HepG2 (cell line): Measurements from ENCODE around the gene PSMD1. TPM values are rescaled to one million over a fixed set of nuclear protein-coding genes. Genes with fewer than 3 reads are reported as not detected.

ENCODE experiments used
- ATAC-seq: fragments of 200-7000 bp; cut with Tn5 transposase; 3 replicates; pipeline ENCODE4 v1.9.1; 2020; ENCODE audit warnings: mild to moderate bottlenecking, moderate library complexity
- BruUV-seq: library from RNA; stranded (reverse); fragments of 400-500 nt; replicated peaks from 2 replicates; lab custom pipeline; 2021; lab: Mats Ljungman, UMichigan
- CTCF ChIA-PET: fragments of 300-600 bp; formaldehyde crosslinking; extraction: SDS; loops from one replicate; lab custom pipeline; 2021; ENCODE audit warnings: low total read pairs, inconsistent platforms, low intra/inter-chr PET ratio; lab: Yijun Ruan, JAX
- POLR2A ChIA-PET: fragments of 350-600 bp; sonication (Branson Sonifier 250); formaldehyde crosslinking; loops from one replicate; lab custom pipeline; 2020; ENCODE audit warnings: antibody characterized with exemption, inconsistent platforms; lab: Yijun Ruan, JAX
- DNase-seq: peaks from one replicate; pipeline ENCODE4 v3.0.0-alpha.2; 2015; ENCODE audit warnings: low spot score
- FAIRE-seq: peaks from 3 replicates; lab custom pipeline; 2011; peaks lifted over from hg19 to GRCh38; lab: Jason Lieb, UNC
- H2AFZ ChIP-seq: one replicate; pipeline ENCODE4 v1.6.1; 2011; ENCODE audit warnings: low read length, inconsistent platforms
- H3K27ac ChIP-seq: fragments of 300-600 bp; 3 replicates; pipeline ENCODE4 v1.8.0; 2011; ENCODE audit warnings: mixed run types, mild to moderate bottlenecking, mixed read lengths, low read length, inconsistent platforms; ENCODE audit not compliant: insufficient read depth; ENCODE audit errors: extremely low read length
- H3K27me3 ChIP-seq, 2 experiments: fragments of 200-600 bp in 1 of 2; 2 replicates in 1 of 2; 3 replicates in 1 of 2; pipeline versions ENCODE4 v1.6.0 to v1.8.0; 2011; ENCODE audit warnings: low read length in 2 of 2, mild to moderate bottlenecking in 2 of 2, moderate library complexity in 2 of 2, inconsistent platforms in 1 of 2; ENCODE audit not compliant: insufficient read depth in 2 of 2, control insufficient read depth in 1 of 2
- H3K36me3 ChIP-seq, 2 experiments: fragments of 200-600 bp in 1 of 2; replicated peaks in 1 of 2; 2 replicates in 1 of 2; 3 replicates in 1 of 2; pipeline versions ENCODE4 v1.5.1 to v1.8.0; 2011; ENCODE audit warnings: low read length in 2 of 2, inconsistent platforms in 1 of 2; ENCODE audit not compliant: insufficient read depth in 2 of 2, control insufficient read depth in 1 of 2
- H3K4me1 ChIP-seq: 2 replicates; pipeline ENCODE4 v1.5.1; 2012; ENCODE audit warnings: low read length, inconsistent platforms; ENCODE audit not compliant: insufficient read depth
- H3K4me2 ChIP-seq: 2 replicates; pipeline ENCODE4 v1.6.0; 2011; ENCODE audit warnings: low read depth, low read length, inconsistent platforms
- H3K4me3 ChIP-seq, 3 experiments: fragments of 200-600 bp in 1 of 3; sonication (generic), shearing (Covaris generic) in 1 of 3; replicated peaks in 1 of 3; 2 replicates each; pipeline ENCODE4 v1.5.1; 2011 to 2016; ENCODE audit warnings: low read length in 3 of 3, inconsistent platforms in 2 of 3, low read depth in 2 of 3, mild to moderate bottlenecking in 2 of 3, control low read depth in 1 of 3, mixed read lengths in 1 of 3; ENCODE audit not compliant: insufficient read depth in 1 of 3
- H3K79me2 ChIP-seq: one replicate; pipeline ENCODE4 v1.6.1; 2011; ENCODE audit warnings: low read length, inconsistent platforms; ENCODE audit not compliant: insufficient read depth
- H3K9ac ChIP-seq: 2 replicates; pipeline ENCODE4 v1.6.0; 2011; ENCODE audit warnings: mild to moderate bottlenecking, low read depth, low read length, inconsistent platforms; ENCODE audit not compliant: insufficient read depth
- H3K9me3 ChIP-seq: 2 replicates; pipeline ENCODE4 v1.5.1; 2012; ENCODE audit warnings: mild to moderate bottlenecking, low read length
- H4K20me1 ChIP-seq: 2 replicates; pipeline ENCODE4 v1.6.0; 2011; ENCODE audit warnings: inconsistent platforms, mild to moderate bottlenecking, low read length, moderate library complexity; ENCODE audit not compliant: insufficient read depth
- CHCHD3 ChIP-seq: sonication (generic); formaldehyde crosslinking; IDR thresholded peaks from 2 replicates; pipeline ENCODE4 v1.8.0; 2022; ENCODE audit warnings: mild to moderate bottlenecking, missing genetic modification reagents, moderate library complexity
- FOXK1 ChIP-seq: sonication (generic); formaldehyde crosslinking; IDR thresholded peaks from 2 replicates; pipeline ENCODE4 v1.4.0; 2020; ENCODE audit warnings: low read depth, missing genetic modification reagents, borderline replicate concordance
- FOXO4 ChIP-seq: sonication (generic); formaldehyde crosslinking; conservative IDR thresholded peaks from 2 replicates; pipeline ENCODE4 v1.8.1; 2023; ENCODE audit warnings: missing genetic modification reagents
- GLI4 ChIP-seq: sonication (generic); formaldehyde crosslinking; IDR thresholded peaks from 2 replicates; pipeline ENCODE4 v1.5.1; 2020; ENCODE audit warnings: missing genetic modification reagents, mild to moderate bottlenecking, moderate library complexity, borderline replicate concordance
- HDAC2 ChIP-seq: sonication (generic); formaldehyde crosslinking; IDR thresholded peaks from 2 replicates; pipeline ENCODE4 v1.4.0; 2020; ENCODE audit warnings: missing genetic modification reagents
- RAD51 ChIP-seq: fragments of 450-650 bp; IDR thresholded peaks from 2 replicates; pipeline ENCODE4 v1.6.1; 2016; ENCODE audit warnings: borderline replicate concordance
- SP4 ChIP-seq: sonication (generic); formaldehyde crosslinking; IDR thresholded peaks from 2 replicates; pipeline ENCODE4 v1.8.1; 2023; ENCODE audit warnings: mild to moderate bottlenecking, missing genetic modification reagents
- WIZ ChIP-seq: sonication (generic); formaldehyde crosslinking; IDR thresholded peaks from 2 replicates; pipeline ENCODE4 v1.5.1; 2020; ENCODE audit warnings: mild to moderate bottlenecking, missing genetic modification reagents
- ZNF788 ChIP-seq: sonication (generic); formaldehyde crosslinking; IDR thresholded peaks from 2 replicates; pipeline ENCODE4 v1.5.0; 2020; ENCODE audit warnings: mild to moderate bottlenecking, missing genetic modification reagents, borderline replicate concordance
- WGBS: methylation state at CpG from one replicate; pipeline ENCODE4 v1.1.6; 2017; ENCODE audit warnings: low lambda C conversion rate; 5-methylcytosine and 5-hydroxymethylcytosine counted together
- in situ Hi-C: cut with HindIII; loops from 2 replicates; pipeline ENCODE4 v1.10.0; 2017; ENCODE audit warnings: low pct_unique_long_range_greater_than_20kb; ENCODE audit not compliant: extremely low pct_ligation_motif_present
- intact Hi-C: fragments of 100-400 bp; cut with micrococcal nuclease; formaldehyde crosslinking; loops from one replicate; pipeline ENCODE4 v1.10.0; 2022; ENCODE audit not compliant: unreplicated experiment
- polyA plus RNA-seq, 8 experiments: library from polyadenylated mRNA; depleted of rRNA in 3 of 8; stranded (reverse) in 7 of 8; unstranded in 1 of 8; fragments of >200 nt; fragmentation: Illumina TruSeq in 4 of 8; extraction: Trizol in 4 of 8; gene quantifications; 2 replicates each; pipeline versions ENCODE4 v1.2.1 to v1.2.3, GENCODE V29; 2011 to 2016; ENCODE audit warnings: low read depth in 4 of 8, missing spikeins in 1 of 8, mixed read lengths in 1 of 8; ENCODE audit not compliant: insufficient read depth in 1 of 8
- total RNA-seq, 5 experiments: library from RNA; depleted of rRNA; stranded (reverse); fragments of >200 nt; fragmentation: Illumina TruSeq; extraction: Trizol; gene quantifications; 2 replicates each; pipeline ENCODE4 v1.2.3, GENCODE V29; 2016; ENCODE audit warnings: low read depth in 1 of 5
- TF ChIP-seq, protein P1 (sequence below): sonication (generic); formaldehyde crosslinking; IDR thresholded peaks from 2 replicates; pipeline ENCODE4 v1.4.0; 2020; ENCODE audit warnings: missing genetic modification reagents, mild to moderate bottlenecking, borderline replicate concordance

Gene PSMD1
- total and polyA plus RNA-seq, 2 of the 13 experiments (the other 11 are each of a cell fraction or from before 2014, with no cell fraction given) = 136 to 191 TPM

DNA sequence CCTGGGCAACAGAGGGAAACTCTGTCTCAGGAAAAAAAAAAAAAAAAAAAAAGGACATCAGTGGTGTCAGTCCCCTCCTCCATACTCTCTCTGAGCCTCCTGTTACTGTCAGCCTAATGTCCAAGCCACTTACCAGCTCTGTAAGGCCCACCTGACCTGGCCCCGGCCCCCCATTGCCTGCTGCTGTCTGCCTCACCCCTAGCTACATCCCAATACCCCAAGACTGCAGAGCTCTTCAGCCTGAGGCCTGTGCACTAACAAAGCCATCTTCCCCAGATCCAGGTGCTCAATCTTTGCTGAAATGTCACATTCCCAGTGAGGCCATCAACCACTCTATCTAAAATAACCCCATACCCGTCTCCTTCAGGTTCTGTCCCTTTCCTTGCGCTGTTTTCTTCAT is 147.5 kb downstream of the PSMD1 start:
- no peak overlapping the region for H3K4me3 ChIP-seq
- TF ChIP-seq FOXK1 (CRISPR knock-in tag) (no peak), SP4 (no peak), ZNF788 (no peak), RAD51 (no peak), FOXO4 (CRISPR knock-in tag) (no peak), WIZ (CRISPR knock-in tag) (no peak), HDAC2 (CRISPR knock-in tag) (no peak), GLI4 (no peak), CHCHD3 (no peak)
- TF ChIP-seq, protein P1, sequence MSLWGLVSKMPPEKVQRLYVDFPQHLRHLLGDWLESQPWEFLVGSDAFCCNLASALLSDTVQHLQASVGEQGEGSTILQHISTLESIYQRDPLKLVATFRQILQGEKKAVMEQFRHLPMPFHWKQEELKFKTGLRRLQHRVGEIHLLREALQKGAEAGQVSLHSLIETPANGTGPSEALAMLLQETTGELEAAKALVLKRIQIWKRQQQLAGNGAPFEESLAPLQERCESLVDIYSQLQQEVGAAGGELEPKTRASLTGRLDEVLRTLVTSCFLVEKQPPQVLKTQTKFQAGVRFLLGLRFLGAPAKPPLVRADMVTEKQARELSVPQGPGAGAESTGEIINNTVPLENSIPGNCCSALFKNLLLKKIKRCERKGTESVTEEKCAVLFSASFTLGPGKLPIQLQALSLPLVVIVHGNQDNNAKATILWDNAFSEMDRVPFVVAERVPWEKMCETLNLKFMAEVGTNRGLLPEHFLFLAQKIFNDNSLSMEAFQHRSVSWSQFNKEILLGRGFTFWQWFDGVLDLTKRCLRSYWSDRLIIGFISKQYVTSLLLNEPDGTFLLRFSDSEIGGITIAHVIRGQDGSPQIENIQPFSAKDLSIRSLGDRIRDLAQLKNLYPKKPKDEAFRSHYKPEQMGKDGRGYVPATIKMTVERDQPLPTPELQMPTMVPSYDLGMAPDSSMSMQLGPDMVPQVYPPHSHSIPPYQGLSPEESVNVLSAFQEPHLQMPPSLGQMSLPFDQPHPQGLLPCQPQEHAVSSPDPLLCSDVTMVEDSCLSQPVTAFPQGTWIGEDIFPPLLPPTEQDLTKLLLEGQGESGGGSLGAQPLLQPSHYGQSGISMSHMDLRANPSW = no peak
- TF ChIP-seq, all 625 proteins: peak for 0
- H3K4me2 ChIP-seq = no peak overlapping the region
- no peak for ATAC-seq
- peaks cover 4 to 7% of the 10 kb centered on the region in 2 experiments; a peak in 3 of 5 replicates for H3K36me3 ChIP-seq
- intact Hi-C loops = no loop called here
- POLR2A ChIA-PET = no interaction called here
- in situ Hi-C loops = no loop called here
- no peak overlapping the region for H2AFZ ChIP-seq
- DNase-seq = no peak
- H3K4me1 ChIP-seq = peaks cover 13% of the 10 kb centered on the region
- H3K9ac ChIP-seq = no peak overlapping the region
- no peaks in the 10 kb centered on the region for H3K9me3 ChIP-seq
- CTCF ChIA-PET = no interaction called here
- WGBS = 91% methylated on average over 3 of the region's 3 CpGs
- H3K27me3 ChIP-seq = no peaks in the 10 kb centered on the region
- H4K20me1 ChIP-seq = no peaks in the 10 kb centered on the region
- no TSS peak for BruUV-seq
- peaks cover 2% of the 10 kb centered on the region for H3K79me2 ChIP-seq
- H3K27ac ChIP-seq = no peak overlapping the region
- no peak for FAIRE-seq
